Liver (tissue), 3 donors: ENCODE measurements around the gene ECE1.

Source experiments
- ATF3 ChIP-seq: IDR thresholded peaks from 2 replicates; pipeline ENCODE4 v1.6.1; 2016; ENCODE audit warnings: antibody characterized with exemption
- FOXA1 ChIP-seq: IDR thresholded peaks from 2 replicates; pipeline ENCODE4 v1.6.1; 2016; ENCODE audit warnings: antibody characterized with exemption
- GABPA ChIP-seq, 2 donors: IDR thresholded peaks in 1 of 2; conservative IDR thresholded peaks in 1 of 2; 2 replicates each; pipeline ENCODE4 v1.6.1; 2016; ENCODE audit warnings: antibody characterized with exemption in 2 of 2, mild to moderate bottlenecking in 1 of 2, moderate library complexity in 1 of 2
- HNF4G ChIP-seq: IDR thresholded peaks from 2 replicates; pipeline ENCODE4 v1.6.1; 2016; ENCODE audit warnings: antibody characterized with exemption
- JUND ChIP-seq, 2 donors: IDR thresholded peaks; 2 replicates each; pipeline ENCODE4 v1.6.1; 2016; ENCODE audit warnings: antibody characterized with exemption in 2 of 2
- MAX ChIP-seq: IDR thresholded peaks from 2 replicates; pipeline ENCODE4 v1.6.1; 2016; ENCODE audit warnings: antibody characterized with exemption
- NR2F2 ChIP-seq: IDR thresholded peaks from 2 replicates; pipeline ENCODE4 v1.6.1; 2016; ENCODE audit warnings: antibody characterized with exemption
- RAD21 ChIP-seq, 2 donors: IDR thresholded peaks; 2 replicates each; pipeline ENCODE4 v1.6.1; 2016; ENCODE audit warnings: antibody characterized with exemption in 2 of 2, mild to moderate bottlenecking in 2 of 2
- SP1 ChIP-seq: IDR thresholded peaks from 2 replicates; pipeline ENCODE4 v1.6.1; 2018; ENCODE audit warnings: antibody characterized with exemption, mild to moderate bottlenecking
- TAF1 ChIP-seq: conservative IDR thresholded peaks from 2 replicates; pipeline ENCODE4 v1.6.1; 2016; ENCODE audit warnings: antibody characterized with exemption, mild to moderate bottlenecking
- YY1 ChIP-seq: IDR thresholded peaks from 2 replicates; pipeline ENCODE4 v1.6.1; 2016; ENCODE audit warnings: antibody characterized with exemption, mild to moderate bottlenecking
- TF ChIP-seq, protein P1 (sequence below): fragments of 150-350 bp; IDR thresholded peaks from 2 replicates; pipeline ENCODE4 v1.5.1; 2017; ENCODE audit warnings: improper control_type of control experiment, low read depth, low read length; ENCODE audit not compliant: missing input control
- TF ChIP-seq, protein P2 (sequence below): IDR thresholded peaks from 2 replicates; pipeline ENCODE4 v1.6.1; 2016; ENCODE audit warnings: antibody characterized with exemption, mild to moderate bottlenecking
- donor health status: healthy.
- donor health status: healthy.

DNA sequence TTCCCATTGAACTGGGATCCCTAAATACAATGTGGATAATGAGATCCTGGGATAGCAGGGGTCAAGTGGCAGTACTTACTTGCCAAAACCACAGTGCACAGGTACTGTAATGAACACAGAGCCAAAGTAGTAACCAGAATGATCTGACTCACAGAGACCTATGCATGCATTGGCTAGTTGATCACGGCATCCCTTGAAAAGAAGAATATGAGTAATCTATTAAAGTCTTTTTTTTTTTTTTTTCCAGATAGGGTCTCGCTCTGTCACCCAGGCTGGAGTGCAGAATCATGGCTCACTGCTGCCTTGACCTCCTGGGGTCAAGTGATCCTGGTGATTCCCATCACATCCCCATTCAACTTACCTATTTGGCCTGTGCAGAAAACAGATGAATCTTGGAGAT is 84.1 kb downstream of the ECE1 start:
- TF ChIP-seq, protein P1, sequence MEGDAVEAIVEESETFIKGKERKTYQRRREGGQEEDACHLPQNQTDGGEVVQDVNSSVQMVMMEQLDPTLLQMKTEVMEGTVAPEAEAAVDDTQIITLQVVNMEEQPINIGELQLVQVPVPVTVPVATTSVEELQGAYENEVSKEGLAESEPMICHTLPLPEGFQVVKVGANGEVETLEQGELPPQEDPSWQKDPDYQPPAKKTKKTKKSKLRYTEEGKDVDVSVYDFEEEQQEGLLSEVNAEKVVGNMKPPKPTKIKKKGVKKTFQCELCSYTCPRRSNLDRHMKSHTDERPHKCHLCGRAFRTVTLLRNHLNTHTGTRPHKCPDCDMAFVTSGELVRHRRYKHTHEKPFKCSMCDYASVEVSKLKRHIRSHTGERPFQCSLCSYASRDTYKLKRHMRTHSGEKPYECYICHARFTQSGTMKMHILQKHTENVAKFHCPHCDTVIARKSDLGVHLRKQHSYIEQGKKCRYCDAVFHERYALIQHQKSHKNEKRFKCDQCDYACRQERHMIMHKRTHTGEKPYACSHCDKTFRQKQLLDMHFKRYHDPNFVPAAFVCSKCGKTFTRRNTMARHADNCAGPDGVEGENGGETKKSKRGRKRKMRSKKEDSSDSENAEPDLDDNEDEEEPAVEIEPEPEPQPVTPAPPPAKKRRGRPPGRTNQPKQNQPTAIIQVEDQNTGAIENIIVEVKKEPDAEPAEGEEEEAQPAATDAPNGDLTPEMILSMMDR, result no peak
- TF ChIP-seq YY1, result no peak
- TF ChIP-seq MAX, result no peak
- TF ChIP-seq RAD21 (IDR thresholded peaks at IDR 0.05), result no peak
- TF ChIP-seq GABPA (IDR thresholded peaks at IDR 0.05 in 1 of 2, conservative IDR thresholded peaks at IDR 0.05 in 1 of 2), result no peak
- TF ChIP-seq, protein P2, sequence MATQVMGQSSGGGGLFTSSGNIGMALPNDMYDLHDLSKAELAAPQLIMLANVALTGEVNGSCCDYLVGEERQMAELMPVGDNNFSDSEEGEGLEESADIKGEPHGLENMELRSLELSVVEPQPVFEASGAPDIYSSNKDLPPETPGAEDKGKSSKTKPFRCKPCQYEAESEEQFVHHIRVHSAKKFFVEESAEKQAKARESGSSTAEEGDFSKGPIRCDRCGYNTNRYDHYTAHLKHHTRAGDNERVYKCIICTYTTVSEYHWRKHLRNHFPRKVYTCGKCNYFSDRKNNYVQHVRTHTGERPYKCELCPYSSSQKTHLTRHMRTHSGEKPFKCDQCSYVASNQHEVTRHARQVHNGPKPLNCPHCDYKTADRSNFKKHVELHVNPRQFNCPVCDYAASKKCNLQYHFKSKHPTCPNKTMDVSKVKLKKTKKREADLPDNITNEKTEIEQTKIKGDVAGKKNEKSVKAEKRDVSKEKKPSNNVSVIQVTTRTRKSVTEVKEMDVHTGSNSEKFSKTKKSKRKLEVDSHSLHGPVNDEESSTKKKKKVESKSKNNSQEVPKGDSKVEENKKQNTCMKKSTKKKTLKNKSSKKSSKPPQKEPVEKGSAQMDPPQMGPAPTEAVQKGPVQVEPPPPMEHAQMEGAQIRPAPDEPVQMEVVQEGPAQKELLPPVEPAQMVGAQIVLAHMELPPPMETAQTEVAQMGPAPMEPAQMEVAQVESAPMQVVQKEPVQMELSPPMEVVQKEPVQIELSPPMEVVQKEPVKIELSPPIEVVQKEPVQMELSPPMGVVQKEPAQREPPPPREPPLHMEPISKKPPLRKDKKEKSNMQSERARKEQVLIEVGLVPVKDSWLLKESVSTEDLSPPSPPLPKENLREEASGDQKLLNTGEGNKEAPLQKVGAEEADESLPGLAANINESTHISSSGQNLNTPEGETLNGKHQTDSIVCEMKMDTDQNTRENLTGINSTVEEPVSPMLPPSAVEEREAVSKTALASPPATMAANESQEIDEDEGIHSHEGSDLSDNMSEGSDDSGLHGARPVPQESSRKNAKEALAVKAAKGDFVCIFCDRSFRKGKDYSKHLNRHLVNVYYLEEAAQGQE, result no peak
- TF ChIP-seq NR2F2, result no peak
- no peak for TF ChIP-seq TAF1
- TF ChIP-seq FOXA1, result no peak
- TF ChIP-seq SP1, result no peak
- TF ChIP-seq JUND (IDR thresholded peaks at IDR 0.05), result no peak
- TF ChIP-seq ATF3, result no peak
- TF ChIP-seq HNF4G, result no peak
